ELF-1 (cell line): ENCODE data around the gene PAPLN.
"Not testable (repeated sequence)": the region's sequence is repeated elsewhere in the genome, so short reads cannot be mapped to it uniquely, and the experiment has no call there.

Experiments used
- DNase-seq: peaks from one replicate; pipeline ENCODE4 v3.0.0-alpha.2; 2016; ENCODE audit warnings: low read depth, low spot score

PAPLN gene

DNA sequence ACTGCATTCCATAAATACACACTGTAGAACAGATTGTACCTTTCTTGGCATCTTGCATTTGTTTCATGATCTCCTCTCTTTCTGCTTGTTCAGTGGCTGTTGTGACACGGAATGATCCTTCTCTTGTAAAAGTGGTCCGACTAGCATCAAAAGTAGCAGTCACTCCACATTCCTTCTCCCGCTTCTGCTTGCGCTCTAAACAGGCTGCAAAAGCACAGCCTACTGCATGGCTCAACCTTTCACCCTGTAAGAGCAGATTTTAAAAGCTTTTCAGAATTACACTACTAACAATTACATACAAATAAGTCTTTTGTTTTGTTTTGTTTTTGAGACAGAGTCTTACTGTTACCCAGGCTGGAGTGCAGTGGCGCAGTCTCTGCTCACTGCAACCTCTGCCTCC is 49.8 kb downstream of the PAPLN start:
- peak; percentile 80 for DNase-seq

DNA sequence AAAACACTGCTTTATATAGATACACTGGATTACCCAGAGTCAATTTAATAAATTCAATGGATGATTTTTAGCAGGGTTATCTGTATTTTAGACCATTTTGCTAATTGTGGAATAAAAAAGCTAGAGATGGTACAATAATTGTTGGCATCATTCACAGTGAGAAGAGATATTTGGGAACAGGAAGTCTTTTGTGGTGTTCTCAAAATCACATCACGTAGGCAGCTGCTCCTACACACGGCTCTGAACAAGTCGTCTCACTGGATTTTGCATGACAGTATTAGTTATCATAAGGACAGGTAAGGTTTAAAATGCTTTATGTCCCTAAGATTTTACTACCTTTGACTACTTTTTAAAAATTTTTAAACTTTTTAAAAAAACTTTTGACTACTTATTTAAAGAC is 52.0 kb downstream of the PAPLN start:
- DNase-seq, result no peak

DNA sequence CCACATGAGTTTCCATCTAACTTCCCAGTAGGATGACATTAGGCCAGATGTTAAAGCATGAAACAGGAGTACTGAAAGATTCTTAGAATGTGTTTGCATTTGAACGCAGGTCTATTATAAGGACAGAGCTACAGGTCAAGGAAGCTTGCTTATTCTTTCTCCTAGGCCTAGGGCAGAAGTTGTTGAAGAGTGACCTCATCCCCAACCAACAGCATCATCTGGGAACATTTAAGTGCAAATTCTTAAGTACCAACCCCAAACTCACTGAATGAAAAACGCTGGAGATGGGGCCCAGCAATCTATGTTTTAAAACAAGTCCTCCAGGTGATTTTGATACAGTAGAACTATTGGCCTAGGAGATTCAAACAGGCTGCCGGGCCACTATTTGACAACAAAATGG is 52.4 kb downstream of the PAPLN start:
- peak; percentile 27 for DNase-seq

DNA sequence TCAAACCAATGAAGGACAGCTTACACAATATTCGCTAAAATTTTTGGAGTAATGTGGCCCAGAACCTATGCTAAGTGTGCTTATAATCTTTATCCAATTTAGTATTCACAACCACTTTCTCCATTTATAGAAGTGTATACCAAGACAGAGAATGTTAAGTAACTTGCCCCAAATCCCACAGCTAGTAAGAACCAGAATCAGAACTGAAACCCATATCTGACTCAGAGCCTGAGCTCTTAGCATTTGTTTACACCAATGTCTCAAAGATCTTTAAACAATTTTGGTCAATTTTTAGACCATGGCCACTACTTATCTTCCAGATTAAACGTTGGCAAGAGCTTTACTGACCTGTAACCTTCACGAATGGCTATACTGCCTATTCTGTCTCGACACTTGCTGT is 53.0 kb downstream of the PAPLN start:
- no peak for DNase-seq

DNA sequence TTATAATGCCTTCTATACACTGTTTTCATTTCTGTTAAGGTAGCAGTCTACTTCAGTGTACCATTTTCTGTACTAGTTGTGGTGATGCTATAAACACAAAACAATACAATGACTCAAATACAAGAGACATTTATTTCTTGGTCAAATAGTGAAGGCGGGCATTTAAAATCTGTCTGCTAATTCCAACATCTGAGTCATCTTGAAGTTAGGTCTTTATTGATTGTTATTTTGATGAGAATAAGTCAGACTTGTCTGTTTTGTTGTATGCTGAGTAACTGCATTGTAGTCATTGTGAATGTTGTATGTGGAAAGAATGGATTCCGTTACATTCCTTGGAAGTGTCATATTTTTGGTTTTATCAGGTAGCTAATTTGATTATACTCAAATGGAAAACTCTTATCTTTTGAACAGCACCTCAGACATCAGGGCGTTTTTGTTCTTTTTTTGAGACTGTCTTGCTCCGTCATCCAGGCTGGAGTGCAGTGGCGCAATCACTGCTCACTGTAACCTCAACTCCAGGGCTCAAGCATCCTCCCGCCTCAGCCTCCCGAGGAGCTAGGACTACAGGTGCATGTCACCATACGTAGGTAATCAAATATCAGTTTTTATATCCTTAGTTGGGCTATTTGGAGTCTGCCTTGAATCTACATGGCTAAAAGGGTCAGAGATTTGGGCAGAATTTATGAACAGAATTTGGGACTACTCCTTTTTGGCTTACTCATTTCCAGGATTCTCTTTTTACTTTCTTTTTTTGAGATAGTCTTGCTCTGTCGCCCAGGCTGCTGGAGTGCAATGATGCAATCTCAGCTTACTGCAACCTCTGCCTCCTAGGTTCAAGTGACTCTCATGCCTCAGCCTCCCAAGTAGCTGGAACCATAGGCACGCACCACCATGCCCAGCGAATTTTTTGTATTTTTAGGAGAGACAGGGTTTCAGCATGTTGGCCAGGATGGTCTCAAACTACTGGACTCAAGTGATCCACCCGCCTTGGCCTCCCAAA is 56.8 kb downstream of the PAPLN start:
- no peak for DNase-seq

DNA sequence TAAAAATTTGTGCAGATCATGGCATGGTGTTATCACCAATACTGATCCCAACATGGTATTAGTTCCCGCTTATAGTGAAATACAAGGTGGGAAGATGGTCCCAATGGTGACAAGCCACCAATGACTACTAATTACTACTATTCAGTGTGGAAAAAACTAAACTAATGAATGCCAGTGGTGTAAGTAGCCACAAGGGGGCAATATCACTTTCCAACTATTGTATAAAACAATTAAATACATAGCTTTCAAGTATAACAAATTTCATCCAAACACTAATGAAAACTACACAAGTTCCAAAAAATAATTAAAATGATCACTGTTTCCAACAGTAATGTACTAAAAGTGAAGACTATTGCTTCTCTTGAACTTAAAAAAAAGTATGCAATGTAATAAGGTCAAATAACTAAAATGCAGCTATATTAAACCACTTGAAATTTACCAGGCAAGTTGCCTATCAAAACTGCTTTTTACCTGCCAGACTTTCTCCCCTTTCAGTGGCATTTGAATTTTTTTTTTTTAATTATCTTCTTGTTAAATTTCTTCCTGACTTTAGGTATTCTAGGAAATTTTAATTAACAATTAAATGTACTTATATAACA is 58.0 kb downstream of the PAPLN start:
- DNase-seq, result no peak

DNA sequence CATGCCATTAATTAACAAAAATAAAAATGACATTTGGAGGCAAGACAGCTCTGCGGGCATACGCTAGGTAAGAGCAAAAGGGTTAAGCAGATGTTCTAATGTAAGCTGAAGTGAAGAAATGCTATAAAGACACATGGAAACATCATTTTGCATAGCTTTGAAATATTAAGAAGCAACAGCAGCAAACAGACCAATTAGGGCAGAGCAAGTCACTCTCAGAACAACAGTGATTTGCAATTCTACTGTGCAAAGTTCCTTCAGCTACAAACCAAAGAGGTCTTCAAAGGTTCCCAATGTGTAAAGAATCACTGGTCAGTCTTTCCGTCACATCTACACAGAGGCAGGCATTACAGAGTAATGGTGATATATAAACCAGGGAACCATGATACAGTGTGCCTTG is 68.2 kb downstream of the PAPLN start:
- no peak for DNase-seq

DNA sequence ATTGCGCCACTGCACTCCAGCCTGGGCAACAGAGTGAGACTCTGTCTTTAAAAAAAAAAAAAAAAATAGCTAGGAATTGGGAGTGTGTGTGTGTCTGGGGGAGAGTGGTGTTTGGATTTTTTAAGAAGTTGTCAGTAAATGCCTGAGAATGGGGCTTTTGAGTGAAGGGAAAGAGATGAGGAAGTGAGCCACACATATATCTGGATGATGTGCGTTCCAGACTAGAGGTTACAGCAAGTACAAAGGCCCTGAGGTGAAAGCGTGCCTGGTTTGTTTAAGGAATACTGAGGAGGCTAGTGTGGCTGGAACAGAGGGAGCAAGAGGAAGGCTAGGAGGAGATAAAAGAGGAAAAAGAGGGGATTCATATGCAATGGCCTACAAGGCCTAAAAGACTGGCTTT is 70.0 kb downstream of the PAPLN start:
- DNase-seq, result no peak

DNA sequence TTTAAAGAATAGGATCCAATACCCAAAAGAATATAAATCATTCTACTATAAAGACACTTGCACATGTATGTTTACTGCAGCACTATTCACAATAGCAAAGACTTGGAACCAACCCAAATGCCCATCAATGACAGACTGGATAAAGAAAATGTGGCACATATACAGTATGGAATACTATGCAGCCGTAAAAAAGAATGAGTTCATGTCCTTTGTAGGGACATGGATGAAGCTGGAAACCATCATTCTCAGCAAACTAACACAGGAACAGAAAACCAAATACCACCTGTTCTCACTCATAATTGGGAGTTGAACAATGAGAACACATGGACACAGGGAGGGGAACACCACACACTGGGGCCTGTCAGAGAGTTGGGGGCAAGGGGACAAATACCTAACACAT is 71.9 kb downstream of the PAPLN start:
- not testable (repeated sequence) for DNase-seq

DNA sequence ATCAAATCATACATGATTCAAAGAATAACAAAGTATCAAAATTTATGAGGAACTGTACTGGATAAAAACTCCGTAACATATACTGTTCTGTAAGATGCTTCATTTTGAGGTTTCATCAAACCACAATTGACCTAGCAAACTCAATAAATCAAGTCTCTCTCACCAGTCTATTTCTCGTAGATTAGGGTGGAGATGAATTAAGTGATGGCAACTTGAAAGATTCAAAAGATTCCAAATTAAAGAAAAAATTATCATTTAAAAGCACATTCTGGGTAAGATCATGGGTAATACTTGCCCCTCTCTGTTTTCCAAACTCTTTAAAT is 74.4 kb downstream of the PAPLN start:
- no peak for DNase-seq

DNA sequence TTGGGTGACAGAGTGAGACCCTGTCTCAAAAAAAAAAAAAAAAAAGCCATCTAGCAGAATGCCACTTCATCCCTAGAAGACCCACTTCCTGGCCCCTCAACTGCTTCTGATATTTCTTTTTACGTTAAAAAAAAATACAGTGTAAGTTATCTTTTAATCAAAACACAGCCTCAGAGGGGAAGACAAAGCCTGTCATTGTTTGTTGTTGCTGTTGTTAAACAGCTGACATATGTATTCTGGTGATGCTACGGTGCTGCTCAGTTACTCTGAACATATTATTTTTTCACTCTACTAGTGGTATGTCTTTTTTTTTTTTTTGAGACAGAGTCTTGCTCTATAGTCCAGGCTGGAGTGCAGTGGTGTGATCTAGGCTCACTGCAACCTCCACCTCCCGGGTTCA is 75.4 kb downstream of the PAPLN start:
- DNase-seq, result no peak

DNA sequence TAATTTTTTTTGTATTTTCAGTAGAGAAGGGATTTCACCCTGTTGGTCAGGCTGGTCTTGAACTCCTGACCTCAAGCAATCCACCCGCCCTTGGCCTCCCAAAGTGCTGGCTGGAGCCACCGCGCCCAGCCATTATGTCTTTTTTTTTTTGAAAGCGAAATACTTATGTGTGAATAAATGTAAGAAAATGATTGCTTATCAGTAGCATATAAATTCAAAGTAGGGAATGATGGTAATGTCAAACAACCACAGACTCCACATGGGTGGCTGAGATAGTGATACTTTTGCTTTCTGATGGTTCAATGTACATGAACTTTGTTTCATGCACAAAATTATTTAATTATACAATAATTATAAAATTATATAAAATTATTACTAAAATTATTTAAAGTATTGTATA is 75.8 kb downstream of the PAPLN start:
- no peak for DNase-seq

DNA sequence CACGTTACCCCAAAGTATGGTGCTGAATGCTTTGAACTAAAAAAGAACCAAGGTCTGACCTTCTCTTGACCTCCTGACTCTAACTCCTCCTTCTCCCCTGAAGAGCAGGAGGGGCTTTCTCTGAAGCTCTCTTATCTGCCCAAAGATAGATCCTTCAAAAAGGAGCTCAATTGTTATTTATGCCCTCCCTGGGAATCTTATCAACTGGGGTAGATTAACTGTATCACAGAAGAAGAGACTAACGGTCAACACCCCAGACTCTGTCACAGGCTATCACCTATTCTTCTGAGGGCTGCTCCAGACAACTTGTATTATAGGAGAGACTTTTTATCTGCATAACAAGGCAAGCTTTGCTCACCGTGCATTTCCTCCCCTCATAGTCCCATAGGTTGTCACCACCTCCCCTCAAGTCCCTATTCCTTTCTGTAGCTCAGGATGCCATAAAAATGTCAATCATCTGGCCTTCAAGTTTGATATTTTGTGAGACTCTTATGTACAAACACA is 86.6 kb downstream of the PAPLN start:
- peak; percentile 10 for DNase-seq
